Measurements from ENCODE around the gene C14orf93. TPM values are rescaled to one million over a fixed set of nuclear protein-coding genes. Genes with fewer than 3 reads are reported as not detected.

Gene C14orf93
- total and polyA plus RNA-seq, 9 of the 15 experiments (the other 6 are each of a cell fraction or from before 2014, with no cell fraction given): 2.2 to 22.4 (median 16.1) TPM

- TF ChIP-seq ZNF407 (IDR thresholded peaks at IDR 0.05; ENCODE audit: low read depth): no peak
- TF ChIP-seq ZKSCAN1 (IDR thresholded peaks at IDR 0.05; ENCODE audit: low read depth, low read length): peak; percentile 16; the same call in 1 of the 2 replicates
- TF ChIP-seq ZFX (CRISPR knock-in tag; IDR thresholded peaks at IDR 0.05): peak; percentile 81
- TF ChIP-seq ARID1B (IDR thresholded peaks at IDR 0.05): peak; percentile 60
- TF ChIP-seq CXXC5 (CRISPR knock-in tag; IDR thresholded peaks at IDR 0.05): peak; percentile 94
- no peak for TF ChIP-seq FUS (optimal IDR thresholded peaks at IDR 0.05; ENCODE audit: low read depth, low read length)
- peak in 1 of 2 experiments; percentile 63; a peak in 1 of 3 replicates for TF ChIP-seq CBX3 (IDR thresholded peaks at IDR 0.05; ENCODE audit: borderline replicate concordance in 1 of 2, low read length in 2 of 2)
- no peak for TF ChIP-seq PHB2 (IDR thresholded peaks at IDR 0.05; ENCODE audit: low read depth)
- peak; percentile 79 for TF ChIP-seq E2F8 (IDR thresholded peaks at IDR 0.05; ENCODE audit: low read depth, partially characterized antibody)
- TF ChIP-seq BDP1 (IDR thresholded peaks at IDR 0.05; ENCODE audit: insufficient read depth, insufficient read length): no peak
- TF ChIP-seq BACH1 (tag; IDR thresholded peaks at IDR 0.05): no peak
- peak; percentile 34; the same call in 1 of the 2 replicates for TF ChIP-seq MXI1 (IDR thresholded peaks at IDR 0.05; ENCODE audit: low read depth, low read length)
- TF ChIP-seq LCOR (CRISPR knock-in tag; IDR thresholded peaks at IDR 0.05): peak; percentile 85; the same call in 1 of the 2 replicates
- TF ChIP-seq, protein P1, sequence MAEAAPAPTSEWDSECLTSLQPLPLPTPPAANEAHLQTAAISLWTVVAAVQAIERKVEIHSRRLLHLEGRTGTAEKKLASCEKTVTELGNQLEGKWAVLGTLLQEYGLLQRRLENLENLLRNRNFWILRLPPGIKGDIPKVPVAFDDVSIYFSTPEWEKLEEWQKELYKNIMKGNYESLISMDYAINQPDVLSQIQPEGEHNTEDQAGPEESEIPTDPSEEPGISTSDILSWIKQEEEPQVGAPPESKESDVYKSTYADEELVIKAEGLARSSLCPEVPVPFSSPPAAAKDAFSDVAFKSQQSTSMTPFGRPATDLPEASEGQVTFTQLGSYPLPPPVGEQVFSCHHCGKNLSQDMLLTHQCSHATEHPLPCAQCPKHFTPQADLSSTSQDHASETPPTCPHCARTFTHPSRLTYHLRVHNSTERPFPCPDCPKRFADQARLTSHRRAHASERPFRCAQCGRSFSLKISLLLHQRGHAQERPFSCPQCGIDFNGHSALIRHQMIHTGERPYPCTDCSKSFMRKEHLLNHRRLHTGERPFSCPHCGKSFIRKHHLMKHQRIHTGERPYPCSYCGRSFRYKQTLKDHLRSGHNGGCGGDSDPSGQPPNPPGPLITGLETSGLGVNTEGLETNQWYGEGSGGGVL (CRISPR knock-in tag; IDR thresholded peaks at IDR 0.05): no peak
- TF ChIP-seq RUNX1 (IDR thresholded peaks at IDR 0.05; ENCODE audit: low read depth): no peak
Observed at GRCh38 chr14:23006544-23007419, 3.2 kb downstream of the C14orf93 start (continued).
